Astrocyte of the cerebellum (primary cell): Measurements from ENCODE around the gene STIMATE.
A peak's percentile ranks its signal among the peaks of the same experiment; 100 is the strongest.

Source experiments
- DNase-seq: peaks from one replicate; pipeline ENCODE4 v3.0.0-alpha.2; 2011; ENCODE audit warnings: low read depth
- H3K4me3 ChIP-seq: 2 replicates; pipeline ENCODE4 v1.5.1; 2011; ENCODE audit warnings: mild to moderate bottlenecking, low read depth, low read length, moderate library complexity
- in situ Hi-C: cut with HindIII; loops from 2 replicates; pipeline ENCODE4 v1.10.0; 2017; ENCODE audit warnings: low sequenced_read_pairs
- TF ChIP-seq, protein P1 (sequence below): IDR thresholded peaks from 2 replicates; pipeline ENCODE4 v1.5.1; 2012; ENCODE audit warnings: low read length, low read depth, moderate library complexity, mild to moderate bottlenecking; ENCODE audit errors: missing control alignments

Gene STIMATE

DNA sequence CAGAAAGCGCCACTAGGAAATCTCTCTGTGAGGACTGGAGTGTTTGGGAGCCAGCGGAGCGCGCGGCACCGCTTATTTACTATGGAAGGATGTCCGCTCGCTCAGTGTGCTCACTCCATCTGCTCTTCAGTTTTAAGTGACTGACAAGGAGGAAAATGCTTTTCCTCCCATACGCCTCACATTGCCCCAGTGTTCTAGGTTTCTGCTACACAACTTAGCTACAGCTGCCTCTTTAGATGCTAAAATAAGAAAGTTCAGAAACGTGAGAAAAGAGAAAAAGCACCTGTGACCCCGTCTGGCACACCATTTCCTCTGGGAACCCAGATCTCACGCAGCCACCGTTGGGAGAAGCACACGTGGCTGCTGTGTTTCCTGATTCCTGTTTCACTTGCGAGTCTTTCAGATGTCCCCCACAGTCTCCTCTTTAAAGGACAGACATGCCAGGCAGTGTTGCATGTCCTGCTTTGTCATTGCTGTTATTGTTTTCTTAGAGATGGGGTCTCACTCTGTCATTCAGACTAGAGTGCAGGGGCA, 50.8 kb downstream of the STIMATE start:
- DNase-seq: no peak
- H3K4me3 ChIP-seq: no peak overlapping the region
- TF ChIP-seq, protein P1, sequence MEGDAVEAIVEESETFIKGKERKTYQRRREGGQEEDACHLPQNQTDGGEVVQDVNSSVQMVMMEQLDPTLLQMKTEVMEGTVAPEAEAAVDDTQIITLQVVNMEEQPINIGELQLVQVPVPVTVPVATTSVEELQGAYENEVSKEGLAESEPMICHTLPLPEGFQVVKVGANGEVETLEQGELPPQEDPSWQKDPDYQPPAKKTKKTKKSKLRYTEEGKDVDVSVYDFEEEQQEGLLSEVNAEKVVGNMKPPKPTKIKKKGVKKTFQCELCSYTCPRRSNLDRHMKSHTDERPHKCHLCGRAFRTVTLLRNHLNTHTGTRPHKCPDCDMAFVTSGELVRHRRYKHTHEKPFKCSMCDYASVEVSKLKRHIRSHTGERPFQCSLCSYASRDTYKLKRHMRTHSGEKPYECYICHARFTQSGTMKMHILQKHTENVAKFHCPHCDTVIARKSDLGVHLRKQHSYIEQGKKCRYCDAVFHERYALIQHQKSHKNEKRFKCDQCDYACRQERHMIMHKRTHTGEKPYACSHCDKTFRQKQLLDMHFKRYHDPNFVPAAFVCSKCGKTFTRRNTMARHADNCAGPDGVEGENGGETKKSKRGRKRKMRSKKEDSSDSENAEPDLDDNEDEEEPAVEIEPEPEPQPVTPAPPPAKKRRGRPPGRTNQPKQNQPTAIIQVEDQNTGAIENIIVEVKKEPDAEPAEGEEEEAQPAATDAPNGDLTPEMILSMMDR: no peak
- in situ Hi-C loops: no loop called here

DNA sequence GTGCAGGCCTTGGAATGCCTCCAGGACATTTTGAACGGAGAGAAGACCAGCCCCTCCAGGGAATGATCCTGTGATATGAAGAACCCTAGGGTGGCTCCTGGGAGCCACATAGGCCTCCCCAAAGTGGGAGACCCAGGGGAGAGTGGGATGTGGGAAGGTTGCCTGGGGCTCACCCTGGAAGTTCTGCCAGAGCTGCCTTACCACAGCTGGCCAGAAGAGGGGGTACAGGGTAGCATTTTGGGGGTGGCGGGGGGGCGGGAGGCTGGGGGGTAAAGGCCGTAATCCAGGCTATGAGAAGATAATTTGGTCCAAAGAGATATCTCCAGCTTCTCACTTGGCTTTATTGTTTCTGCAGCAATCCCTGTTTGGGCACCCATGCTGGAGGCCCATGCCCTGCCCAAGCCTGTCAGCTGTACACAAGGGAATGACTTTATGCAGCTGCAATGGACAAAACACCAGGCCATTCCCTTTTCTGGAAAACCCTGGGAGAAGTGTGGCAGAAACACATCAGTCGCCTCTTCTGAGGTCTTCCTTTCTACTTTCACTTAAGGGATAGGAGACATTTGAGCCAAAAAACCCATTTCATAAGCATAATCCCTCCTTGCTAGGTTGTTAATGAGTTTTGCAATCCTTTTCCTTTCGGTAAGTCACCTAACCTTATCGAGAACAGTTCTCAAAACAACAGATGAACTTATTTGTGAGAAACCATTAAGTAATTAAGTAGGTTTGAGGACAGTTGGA, 51.5 kb downstream of the STIMATE start:
- TF ChIP-seq, protein P1: peak; percentile 34
- DNase-seq: no peak
- in situ Hi-C loops: no loop called here

DNA sequence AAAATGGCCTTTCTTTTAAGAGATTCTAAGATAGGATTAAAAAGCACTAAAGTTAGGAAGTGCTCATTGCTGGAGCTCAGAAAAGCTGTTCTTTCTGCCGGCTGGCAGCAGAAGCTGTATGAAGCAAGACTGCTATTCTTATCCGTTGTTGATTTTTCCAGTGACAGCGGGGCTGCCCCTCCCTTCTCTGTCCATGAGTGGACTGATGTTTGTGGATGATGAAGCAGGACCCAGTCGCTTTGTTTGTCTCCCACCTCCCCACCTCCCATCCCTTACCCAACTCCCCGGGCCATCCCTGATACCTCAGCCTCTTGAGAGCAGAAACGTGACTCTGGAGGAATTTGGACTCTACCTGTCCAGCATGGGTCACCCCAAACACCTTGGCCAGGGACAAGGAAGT, 52.2 kb downstream of the STIMATE start:
- DNase-seq: no peak
- TF ChIP-seq, protein P1: no peak
- H3K4me3 ChIP-seq: no peak overlapping the region
- in situ Hi-C loops: no loop called here

More for the DNA sequence above, 51.5 kb downstream of the STIMATE start:
- no peak overlapping the region for H3K4me3 ChIP-seq

DNA sequence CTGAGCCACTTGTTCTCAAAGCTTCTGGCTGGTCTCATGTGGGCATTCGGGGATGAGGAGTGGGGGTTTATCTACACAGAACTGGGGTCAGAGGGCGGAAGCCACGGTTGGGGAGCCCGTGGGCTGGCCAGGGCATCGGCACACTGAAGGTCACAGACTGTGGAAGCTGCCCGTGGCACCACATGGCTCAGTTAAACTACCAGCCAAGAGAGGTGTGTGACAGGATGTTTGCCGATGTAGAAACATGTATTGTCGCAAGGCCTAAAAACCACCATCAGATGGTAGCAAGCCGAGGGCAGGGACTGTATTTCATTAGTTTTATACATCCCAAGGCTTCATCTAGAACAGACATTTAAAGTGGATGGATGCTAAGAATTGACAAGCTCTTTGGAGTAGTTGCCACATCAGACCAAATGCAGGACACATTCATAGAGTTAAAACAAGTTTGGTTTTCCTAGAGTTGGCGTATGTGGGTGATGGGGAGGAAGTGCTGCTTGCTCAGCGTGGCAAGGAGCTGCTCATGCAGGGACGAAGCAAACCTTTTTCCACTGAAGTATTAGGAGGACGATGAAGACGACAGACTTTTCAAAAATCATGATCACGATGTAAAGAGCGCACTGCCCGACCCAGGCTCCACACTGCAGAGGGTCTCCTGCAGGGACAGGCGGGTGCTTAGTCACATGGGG, 52.9 kb downstream of the STIMATE start:
- TF ChIP-seq, protein P1: no peak
- no peak for DNase-seq
- in situ Hi-C loops: no loop called here
- H3K4me3 ChIP-seq: no peak overlapping the region

DNA sequence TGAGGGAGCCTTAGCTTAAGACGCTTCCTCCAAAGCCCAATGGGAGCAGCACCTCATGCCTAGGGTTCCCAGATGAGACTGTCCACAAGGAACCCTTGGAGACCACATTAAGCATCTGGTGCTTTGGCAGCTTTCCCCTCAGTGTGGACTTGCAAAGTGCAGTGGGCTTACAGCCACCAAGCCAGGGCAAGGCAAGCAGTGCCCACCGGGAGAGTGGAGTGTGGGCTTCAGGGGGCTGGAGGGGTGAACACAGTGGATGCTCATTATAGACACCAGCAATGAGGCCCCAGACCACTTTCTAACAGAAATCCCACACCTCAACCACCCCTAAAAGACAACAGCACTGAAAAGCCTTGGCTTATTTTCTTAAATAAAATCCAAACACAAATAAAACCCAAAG, 53.5 kb downstream of the STIMATE start:
- TF ChIP-seq, protein P1: no peak
- H3K4me3 ChIP-seq: no peak overlapping the region
- DNase-seq: no peak
- in situ Hi-C loops: no loop called here

DNA sequence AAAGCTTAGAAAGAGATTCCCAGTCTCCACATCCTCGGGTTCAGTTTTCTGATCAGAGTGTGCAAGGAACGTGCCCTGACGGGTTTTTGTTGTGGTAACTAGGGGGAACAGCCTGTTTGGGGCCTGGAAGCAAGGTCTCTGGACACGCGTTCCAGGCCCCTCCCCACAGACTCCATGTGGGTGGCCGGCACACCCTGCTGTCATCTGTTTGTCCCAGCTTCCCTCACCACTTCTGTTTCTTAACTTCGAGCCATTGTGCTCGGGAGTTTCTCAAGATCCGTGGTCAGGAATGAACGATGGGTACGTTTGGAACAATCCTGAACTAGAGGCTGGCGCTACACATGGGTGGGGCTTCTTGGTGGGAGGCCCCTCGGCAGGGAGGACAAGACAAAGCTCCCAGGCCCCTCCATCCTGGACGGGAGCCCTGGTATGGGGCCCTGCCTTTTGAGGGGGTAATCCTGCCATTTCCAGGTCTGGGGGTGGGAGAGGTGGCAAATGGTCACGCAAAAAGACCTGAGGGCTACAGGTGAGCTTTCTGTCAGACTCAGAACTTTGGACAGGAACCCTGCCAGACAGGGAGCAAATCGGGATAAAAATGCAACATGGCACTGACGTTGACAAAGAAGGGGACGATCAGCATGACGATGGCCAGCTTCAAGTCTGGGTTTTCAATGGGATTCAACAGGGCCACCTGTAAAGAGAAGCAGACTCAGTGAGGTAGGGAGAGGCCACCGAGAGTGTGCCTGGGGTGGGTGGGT, 54.1 kb downstream of the STIMATE start:
- DNase-seq: no peak
- TF ChIP-seq, protein P1: no peak
- no peak overlapping the region for H3K4me3 ChIP-seq
- in situ Hi-C loops: no loop called here
